HG03175 (cell line): ENCODE results near the gene RSRC2.

Source experiments
- ATAC-seq: cut with Tn5 transposase; IDR thresholded peaks from one replicate; pipeline ENCODE4 v1.9.1; 2021; ENCODE audit warnings: mild to moderate bottlenecking, moderate library complexity; ENCODE audit not compliant: unreplicated experiment

RSRC2 gene

GRCh38 chr12:122454250-122454721, 72.5 kb downstream of the RSRC2 start:
- ATAC-seq: no peak
